GM12891 (cell line): ENCODE data around the gene CREB3L2.

Experiments
- PAX5 ChIP-seq: IDR thresholded peaks from 2 replicates; pipeline ENCODE4 v1.6.1; 2011; ENCODE audit warnings: low read length, moderate library complexity, mild to moderate bottlenecking; ENCODE audit not compliant: insufficient read depth, severe bottlenecking
- POLR2A ChIP-seq: IDR thresholded peaks from 2 replicates; pipeline ENCODE4 v1.6.1; 2011; ENCODE audit warnings: low read depth, low read length, control low read depth
- POLR2AphosphoS5 ChIP-seq: IDR thresholded peaks from 2 replicates; pipeline ENCODE4 v1.6.1; 2011; ENCODE audit warnings: low read depth, low read length, control low read depth
- SPI1 ChIP-seq: IDR thresholded peaks from 2 replicates; pipeline ENCODE4 v1.6.1; 2011; ENCODE audit warnings: low read depth, low read length, control low read depth
- TAF1 ChIP-seq: IDR thresholded peaks from 2 replicates; pipeline ENCODE4 v1.6.1; 2011; ENCODE audit warnings: low read depth, low read length, control low read depth

DNA sequence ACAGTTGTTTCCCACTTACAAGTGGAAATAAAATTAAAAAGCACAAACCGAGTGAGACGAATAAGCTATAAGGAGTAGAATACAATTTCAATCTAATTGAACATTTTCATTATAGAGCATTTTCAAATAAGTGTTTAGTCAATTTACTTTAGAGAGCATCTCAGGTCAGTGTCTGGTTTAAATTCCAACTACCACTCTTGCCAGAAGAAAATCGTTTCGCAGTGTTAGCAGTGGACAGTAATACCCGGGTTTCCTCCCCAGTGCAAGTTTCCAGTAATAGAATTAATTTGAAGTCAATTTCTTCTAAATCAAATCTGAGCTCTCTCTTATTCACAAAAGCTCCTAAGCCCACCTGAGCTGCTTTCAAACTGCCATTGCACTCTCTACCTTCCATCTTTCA lies 45.7 kb downstream of the CREB3L2 start:
- TF ChIP-seq POLR2AphosphoS5 (no peak), SPI1 (no peak), POLR2A (no peak), TAF1 (no peak), PAX5 (no peak)
